ENCODE data around the gene CD300H.

CD300H gene

DNA sequence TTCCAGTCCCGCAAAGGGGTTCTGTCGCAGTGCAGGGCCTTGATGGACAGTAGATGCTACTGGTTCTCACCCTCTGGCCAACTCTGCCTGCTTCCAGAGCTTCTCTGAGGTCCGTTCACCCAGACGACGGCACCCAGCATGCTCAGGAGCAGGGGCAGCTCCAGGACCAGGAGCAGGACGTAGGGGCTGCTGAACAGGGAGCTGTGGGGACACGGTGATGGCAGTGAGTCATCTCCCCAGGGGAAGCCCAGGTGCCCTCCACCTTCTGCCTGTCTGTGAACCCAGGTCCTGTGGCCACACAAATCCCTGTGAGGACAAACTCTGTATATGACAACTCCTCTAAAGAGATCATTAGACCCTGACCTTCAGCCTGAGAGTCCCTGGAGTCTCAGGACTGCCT lies 18.0 kb downstream of the CD300H start:
- H3K27ac ChIP-seq: no peak overlapping the region
- no peak for TF ChIP-seq ZFX (IDR thresholded peaks at IDR 0.05; ENCODE audit: borderline replicate concordance)
- TF ChIP-seq, protein P1, sequence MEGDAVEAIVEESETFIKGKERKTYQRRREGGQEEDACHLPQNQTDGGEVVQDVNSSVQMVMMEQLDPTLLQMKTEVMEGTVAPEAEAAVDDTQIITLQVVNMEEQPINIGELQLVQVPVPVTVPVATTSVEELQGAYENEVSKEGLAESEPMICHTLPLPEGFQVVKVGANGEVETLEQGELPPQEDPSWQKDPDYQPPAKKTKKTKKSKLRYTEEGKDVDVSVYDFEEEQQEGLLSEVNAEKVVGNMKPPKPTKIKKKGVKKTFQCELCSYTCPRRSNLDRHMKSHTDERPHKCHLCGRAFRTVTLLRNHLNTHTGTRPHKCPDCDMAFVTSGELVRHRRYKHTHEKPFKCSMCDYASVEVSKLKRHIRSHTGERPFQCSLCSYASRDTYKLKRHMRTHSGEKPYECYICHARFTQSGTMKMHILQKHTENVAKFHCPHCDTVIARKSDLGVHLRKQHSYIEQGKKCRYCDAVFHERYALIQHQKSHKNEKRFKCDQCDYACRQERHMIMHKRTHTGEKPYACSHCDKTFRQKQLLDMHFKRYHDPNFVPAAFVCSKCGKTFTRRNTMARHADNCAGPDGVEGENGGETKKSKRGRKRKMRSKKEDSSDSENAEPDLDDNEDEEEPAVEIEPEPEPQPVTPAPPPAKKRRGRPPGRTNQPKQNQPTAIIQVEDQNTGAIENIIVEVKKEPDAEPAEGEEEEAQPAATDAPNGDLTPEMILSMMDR (IDR thresholded peaks at IDR 0.05): no peak

DNA sequence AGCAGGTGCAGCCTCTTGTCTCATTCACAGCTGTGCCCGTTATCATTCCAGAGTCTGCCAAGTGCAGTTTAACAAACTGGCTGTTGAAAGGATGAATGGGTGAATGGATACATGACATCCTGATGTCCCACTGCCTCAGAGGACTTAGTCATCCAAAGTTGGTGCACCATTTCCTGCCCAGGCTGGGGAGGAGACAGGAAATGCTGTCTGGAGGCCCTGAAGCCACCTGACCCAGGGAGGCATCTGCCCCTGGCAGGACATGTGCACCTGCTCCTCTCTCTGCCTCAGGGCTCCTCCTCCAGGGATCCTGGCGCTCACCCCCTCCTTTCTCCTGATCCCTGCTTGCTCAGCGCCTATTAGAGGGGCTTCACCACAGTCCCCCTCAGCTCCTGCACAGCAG lies 19.6 kb downstream of the CD300H start:
- H3K27ac ChIP-seq: no peak overlapping the region

GRCh38 chr17:74547264-74547663 lies 20.0 kb downstream of the CD300H start:
- TF ChIP-seq, protein P1 (IDR thresholded peaks at IDR 0.05): no peak
- TF ChIP-seq ZFX (IDR thresholded peaks at IDR 0.05; ENCODE audit: borderline replicate concordance): no peak
- no peak overlapping the region for H3K27ac ChIP-seq

More for the DNA sequence above, 19.6 kb downstream of the CD300H start:
- TF ChIP-seq, protein P1 (IDR thresholded peaks at IDR 0.05): no peak
- TF ChIP-seq ZFX (IDR thresholded peaks at IDR 0.05; ENCODE audit: borderline replicate concordance): no peak

- TF ChIP-seq ZFX (IDR thresholded peaks at IDR 0.05; ENCODE audit: borderline replicate concordance): no peak
- TF ChIP-seq, protein P1 (IDR thresholded peaks at IDR 0.05): no peak
- H3K27ac ChIP-seq: no peak overlapping the region
Measured at GRCh38 chr17:74546586-74546985, 20.7 kb downstream of the CD300H start.

- TF ChIP-seq, protein P1 (IDR thresholded peaks at IDR 0.05): no peak
- no peak for TF ChIP-seq ZFX (IDR thresholded peaks at IDR 0.05; ENCODE audit: borderline replicate concordance)
- H3K27ac ChIP-seq: no peak within 1 kb of the TSS
Measured at GRCh38 chr17:74545843-74546230, 21.5 kb downstream of the CD300H start, which contains the start of gene CD300C. Gene CD300C (minus strand): TSS chr17:74546115. CDS start chr17:74545782, 333 bp downstream.

- TF ChIP-seq ZFX (IDR thresholded peaks at IDR 0.05; ENCODE audit: borderline replicate concordance): no peak
- TF ChIP-seq, protein P1 (IDR thresholded peaks at IDR 0.05): no peak
Measured at GRCh38 chr17:74544991-74545842, 22.1 kb downstream of the CD300H start.

More at GRCh38 chr17:74544991-74545842, 22.1 kb downstream of the CD300H start:
- no peak overlapping the region for H3K27ac ChIP-seq
